Erythroblast (primary cell): ENCODE results near the gene TAF11.
"Not testable (repeated sequence)": the region's sequence is repeated elsewhere in the genome, so short reads cannot be mapped to it uniquely, and the experiment has no call there.

ENCODE experiments used
- DNase-seq, 2 experiments: peaks; one replicate each; lab custom pipeline; 2025; lab: John Stamatoyannopoulos, UW
- GATA1 ChIP-seq: IDR thresholded peaks from 2 replicates; pipeline ENCODE4 v1.6.1; 2011; ENCODE audit warnings: low read depth, mild to moderate bottlenecking, control low read depth, low read length, moderate library complexity
- POLR2A ChIP-seq: IDR thresholded peaks from 2 replicates; pipeline ENCODE4 v1.6.1; 2011; ENCODE audit warnings: mild to moderate bottlenecking, low read length

Gene TAF11

DNA sequence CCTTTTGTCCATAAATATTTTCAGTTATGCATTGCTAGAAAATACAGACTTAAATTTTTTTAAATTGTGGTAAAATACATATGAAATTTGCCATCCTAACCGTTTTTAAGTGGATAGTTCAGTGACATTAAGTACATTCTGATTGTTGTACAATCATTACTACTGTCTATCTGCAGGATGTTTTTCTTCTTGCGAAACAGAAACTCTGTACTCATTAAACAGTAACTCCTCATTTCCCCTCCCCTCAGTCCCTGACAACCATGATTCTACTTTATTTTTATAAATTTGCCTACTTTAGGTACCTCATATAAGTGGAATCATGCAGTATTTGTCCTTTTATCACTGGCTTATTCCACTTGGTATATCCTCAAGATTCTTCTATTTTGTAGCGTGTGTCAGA lies 21.3 kb downstream of the TAF11 start:
- TF ChIP-seq GATA1: no peak
- no peak for TF ChIP-seq POLR2A
- no peak for DNase-seq

DNA sequence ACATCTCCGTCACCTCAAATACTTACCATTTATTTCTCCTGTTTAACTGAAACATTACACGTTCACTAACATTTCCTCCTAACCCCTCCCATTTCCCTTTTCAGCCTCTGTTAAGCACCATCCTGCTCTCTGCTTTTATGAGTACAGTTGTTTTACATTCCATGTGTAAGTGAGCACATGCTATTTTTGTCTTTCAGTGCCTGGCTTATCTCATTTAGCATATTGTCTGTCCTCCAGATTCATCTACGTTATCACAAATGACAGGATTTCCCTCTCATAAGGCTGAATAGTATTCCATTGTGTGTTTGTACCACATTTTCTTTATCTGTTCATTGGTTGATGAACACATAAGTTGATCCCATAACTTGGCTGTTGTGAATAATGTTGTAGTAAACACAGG lies 22.7 kb downstream of the TAF11 start:
- TF ChIP-seq GATA1: peak; percentile 47
- no peak for TF ChIP-seq POLR2A
- peak; percentile 67 to 90 for DNase-seq

DNA sequence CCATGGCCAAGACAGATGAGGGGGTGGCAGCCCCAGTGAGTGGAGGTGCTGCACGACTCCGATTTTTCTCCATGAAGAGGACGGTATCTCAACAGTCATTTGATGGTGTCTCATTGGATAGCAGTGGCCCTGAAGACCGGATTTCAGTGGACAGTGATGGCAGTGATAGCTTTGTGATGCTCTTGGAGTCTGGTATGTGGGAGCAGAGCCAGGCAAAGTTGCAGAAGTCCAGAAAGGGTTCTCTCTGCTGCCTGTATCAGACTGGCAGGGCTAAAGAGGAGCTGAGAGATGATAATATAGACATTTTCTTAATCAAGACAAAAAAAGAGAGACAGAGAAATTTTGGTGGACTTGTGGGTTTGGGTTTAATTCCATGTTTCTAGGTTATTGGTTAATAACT lies 23.8 kb downstream of the TAF11 start:
- DNase-seq: no peak
- no peak for TF ChIP-seq POLR2A
- no peak for TF ChIP-seq GATA1

DNA sequence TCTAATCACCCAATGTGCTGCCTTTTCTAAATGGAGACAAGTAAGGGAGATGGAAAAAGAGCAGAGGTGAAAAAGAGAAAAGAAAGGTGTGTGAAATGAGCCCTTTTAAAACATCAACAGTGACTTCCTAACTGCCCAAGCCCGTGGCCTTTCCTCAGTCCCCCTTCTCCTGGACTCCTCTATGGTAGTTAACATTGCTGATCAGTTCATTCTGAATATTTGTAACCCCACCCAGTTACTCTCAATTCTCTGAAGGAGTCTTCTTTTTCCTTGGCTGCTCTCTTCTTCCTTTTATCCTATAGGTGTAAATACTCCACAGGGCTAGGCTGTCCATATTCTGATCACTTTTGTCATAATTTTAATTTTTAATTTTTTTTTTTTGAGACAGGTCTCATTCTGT lies 27.1 kb downstream of the TAF11 start:
- no peak for DNase-seq
- no peak for TF ChIP-seq GATA1
- TF ChIP-seq POLR2A: no peak

DNA sequence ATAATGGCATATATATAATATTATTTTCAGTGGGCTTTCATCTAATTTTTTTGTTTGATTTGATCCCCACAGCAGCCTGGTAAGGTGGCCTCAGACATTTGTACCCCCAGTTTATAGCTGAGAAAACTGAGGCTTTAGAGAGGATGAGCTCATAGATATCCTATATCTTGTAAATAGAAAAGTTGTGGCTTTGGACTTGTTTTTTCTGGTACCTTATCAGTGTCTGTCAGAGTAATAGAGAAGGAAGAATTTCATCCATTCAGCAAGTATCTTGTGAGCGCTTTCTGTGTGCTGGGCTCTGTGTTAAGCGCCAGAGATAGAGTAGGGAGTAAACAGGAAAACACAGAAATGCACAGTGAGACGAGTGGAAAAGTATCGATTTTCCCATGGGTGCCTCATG lies 27.9 kb downstream of the TAF11 start:
- no peak for DNase-seq
- TF ChIP-seq POLR2A (no peak), GATA1 (no peak)

DNA sequence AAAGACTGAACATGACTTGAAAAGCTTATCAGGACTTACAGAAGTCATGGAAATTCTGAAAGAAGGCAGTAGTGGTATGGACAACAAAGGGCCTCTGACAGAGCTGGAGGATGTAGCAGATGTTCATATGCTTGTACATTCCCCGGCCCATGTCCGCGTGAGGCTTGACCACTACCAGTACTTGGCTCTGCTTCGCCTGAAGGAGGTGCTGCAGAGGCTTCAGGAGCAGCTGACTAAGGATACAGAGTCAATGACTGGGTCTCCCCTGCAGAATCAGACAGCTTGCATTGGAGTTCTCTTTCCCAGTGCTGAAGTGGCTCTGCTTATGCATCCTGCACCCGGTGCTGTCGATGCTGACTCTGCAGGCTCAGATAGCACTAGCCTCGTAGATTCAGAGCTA lies 29.2 kb downstream of the TAF11 start:
- DNase-seq: no peak
- TF ChIP-seq GATA1: no peak

DNA sequence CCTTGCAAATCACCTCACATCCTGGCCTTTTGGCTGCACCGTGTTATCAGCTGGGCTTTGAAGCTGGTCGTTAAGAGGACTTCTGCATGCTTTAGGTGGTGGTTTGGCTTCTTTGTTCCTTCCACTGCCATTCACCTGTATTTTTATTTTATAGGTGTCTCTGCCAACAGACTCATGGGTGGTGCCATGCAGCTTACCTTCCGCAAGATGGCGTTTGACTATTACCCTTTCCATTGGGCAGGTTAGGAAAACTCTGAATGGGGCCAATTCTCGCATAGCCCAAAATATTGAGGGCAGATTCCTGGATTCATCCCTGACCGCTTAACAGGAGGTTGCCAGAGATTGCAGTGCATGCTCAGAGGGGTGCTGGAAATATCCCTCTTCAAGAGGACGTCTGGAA lies 32.4 kb downstream of the TAF11 start:
- TF ChIP-seq GATA1: no peak
- TF ChIP-seq POLR2A: no peak
- DNase-seq: no peak

DNA sequence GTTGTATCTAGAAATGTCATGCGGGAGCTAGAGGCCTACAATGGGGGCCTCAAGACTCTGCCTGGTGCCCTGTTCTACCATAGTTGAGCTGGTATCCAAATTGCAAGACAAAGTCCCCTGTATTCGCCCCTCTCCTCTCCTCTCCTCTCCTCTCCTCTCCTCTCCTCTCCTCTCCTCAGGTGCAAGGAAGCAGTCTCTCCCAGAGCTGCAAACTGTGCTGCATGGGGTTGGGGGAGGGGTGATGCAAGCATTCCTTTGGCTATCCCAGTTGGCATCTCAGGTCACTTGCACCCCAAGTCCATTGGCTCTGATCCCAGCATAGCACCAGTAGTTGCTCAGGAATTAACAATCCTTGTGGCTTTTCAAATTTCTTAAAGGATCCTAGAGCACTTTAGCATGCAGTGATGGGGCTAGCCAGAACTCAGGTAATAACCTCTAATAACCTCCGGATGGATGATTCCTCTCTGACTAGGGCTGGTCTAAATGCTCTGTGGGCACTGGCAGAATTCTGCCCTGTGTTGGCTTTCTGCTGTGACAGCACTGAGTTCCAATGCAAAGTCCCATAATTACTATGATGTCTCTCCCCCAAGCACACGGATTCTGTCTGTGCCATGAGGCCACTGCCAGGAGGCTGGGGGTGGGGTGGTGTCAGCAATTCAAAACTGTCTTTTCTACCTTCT lies 35.3 kb downstream of the TAF11 start:
- DNase-seq: no peak
- TF ChIP-seq POLR2A (no peak), GATA1 (no peak)

DNA sequence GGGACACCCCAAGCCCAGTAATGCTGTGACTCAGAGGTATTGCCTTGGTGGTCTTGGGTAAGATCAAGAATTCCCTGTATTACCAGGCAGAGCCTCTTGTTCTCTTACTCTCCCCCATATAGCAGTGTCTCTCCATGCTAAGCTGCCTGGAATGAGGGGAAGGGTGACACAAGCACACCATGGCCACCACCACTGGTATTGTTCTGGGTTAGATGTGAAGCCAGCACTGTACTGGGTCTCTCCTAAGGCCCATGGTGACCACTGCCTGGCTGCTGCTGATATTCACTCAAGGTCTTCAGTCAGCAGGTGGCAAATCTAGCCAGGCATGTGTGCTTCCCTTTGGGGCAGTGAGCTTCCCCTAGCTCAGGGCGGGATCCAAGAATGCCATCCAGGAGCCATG lies 36.5 kb downstream of the TAF11 start:
- TF ChIP-seq POLR2A (no peak), GATA1 (no peak)
- no peak for DNase-seq

DNA sequence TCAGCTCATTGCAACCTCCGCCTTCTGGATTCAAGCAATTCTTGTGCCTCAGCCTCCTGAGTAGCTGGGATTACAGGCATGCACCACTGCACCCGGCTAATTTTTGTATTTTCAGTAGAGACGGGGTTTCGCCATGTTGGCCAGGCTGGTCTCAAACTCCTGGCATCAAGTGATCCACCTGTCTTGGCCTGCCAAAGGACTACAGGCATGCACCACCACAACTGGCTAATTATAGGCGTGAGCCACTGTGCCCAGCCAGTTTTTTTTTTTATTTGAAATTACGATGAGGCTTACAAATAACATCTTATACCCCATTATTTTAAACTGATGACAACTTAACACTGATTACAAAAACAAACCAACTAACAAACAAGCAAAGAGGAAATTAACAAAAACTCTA lies 38.8 kb downstream of the TAF11 start:
- not testable (repeated sequence) for DNase-seq

DNA sequence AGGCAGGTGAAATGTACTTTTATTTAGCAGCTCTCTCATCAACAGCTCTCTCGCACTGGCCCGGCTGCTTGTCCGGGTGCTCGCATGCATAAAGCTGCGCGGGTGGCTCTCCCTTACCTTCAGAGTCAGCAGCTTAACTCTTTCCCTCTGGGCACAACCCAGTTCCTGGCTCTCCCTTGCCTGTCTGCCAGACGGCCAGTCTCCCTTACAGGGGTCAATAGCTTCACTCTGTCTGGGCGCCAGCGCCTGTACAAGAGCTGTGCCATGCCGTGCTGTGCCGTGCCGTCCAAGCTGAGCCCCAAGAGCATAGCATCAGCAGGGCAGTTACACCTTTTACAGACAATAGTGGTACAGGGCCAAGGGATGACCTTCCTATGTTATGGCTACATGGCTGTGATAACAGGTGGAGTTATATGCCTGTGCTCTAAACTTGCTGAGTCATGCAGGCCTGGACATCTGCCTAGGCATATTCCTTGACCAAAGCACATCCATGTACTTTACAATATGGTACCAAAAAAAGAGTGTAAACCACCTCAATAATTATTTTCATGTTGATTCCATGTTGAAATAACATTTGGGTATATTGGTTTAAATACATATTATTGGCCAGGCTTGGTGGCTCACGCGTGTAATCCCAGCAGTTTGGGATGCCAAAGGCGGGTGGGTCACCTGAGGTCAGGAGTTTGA lies 48.0 kb downstream of the TAF11 start:
- TF ChIP-seq GATA1 (no peak), POLR2A (no peak)

DNA sequence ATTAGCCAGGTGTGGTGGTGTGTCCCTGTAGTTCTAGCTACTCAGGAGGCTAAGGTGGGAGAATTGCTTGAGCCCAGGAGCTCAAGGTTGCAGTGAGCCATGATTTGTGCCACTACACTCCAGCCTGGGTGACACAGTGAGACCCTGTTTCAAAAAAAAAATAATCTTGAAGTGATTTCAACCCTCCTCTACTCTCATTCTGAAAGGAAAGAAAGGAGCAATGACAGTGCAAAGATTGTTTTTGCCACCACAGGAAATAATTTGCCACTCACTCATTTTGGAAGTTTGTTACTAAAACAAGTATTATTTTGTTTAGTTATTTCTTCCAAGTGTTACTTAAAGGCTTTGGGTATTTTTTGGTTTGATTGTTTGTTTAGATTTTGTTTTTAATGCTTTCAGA lies 50.3 kb downstream of the TAF11 start:
- TF ChIP-seq POLR2A (no peak), GATA1 (no peak)

More for the DNA sequence above, 48.0 kb downstream of the TAF11 start:
- DNase-seq: peak; percentile 37 to 44

DNA sequence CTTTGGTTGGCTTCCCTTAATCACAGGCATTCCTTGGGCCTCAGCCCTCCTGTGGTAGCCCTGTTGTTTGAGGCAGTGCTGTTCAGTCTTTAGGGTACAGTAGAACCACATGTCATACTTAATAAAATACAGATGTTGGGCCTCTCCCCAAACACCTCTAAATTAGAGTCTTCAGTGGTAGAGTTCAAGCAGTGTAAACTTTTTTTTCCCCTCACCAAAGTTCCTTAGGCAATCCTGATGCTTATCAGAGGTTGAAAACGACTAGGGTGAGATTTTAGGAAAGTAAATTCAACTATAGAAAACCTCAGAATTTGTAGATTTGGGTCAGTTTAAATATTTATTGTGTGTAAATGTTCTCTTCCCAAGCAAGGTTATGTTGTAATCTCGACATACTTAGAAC lies 51.4 kb downstream of the TAF11 start:
- DNase-seq: no peak
- TF ChIP-seq POLR2A (no peak), GATA1 (no peak)

More for the DNA sequence above, 50.3 kb downstream of the TAF11 start:
- no peak for DNase-seq

DNA sequence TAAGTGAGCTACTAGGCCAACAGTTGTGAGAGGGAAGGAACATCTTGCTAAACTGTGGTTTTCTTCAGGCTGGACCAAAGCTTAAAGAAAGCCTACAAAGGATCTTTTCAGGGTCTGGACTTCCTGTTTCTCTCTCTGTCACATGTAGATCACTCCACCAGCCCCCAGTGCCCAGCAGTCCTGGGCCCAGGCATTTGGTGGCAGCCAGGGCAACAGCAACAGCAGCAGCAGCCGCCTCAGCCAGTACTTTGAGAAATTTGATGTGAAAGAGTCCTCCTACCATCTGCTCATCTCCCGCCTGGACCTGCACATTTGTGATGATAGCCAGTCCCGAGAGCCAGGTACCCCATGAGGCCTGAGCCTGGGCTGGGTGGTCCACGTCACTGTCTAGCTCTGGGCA lies 51.8 kb downstream of the TAF11 start:
- no peak for DNase-seq

More for the DNA sequence above, 51.8 kb downstream of the TAF11 start:
- TF ChIP-seq GATA1 (no peak), POLR2A (no peak)
